ENCODE data around the gene LMAN2.
"Not testable (repeated sequence)": the region's sequence is repeated elsewhere in the genome, so short reads cannot be mapped to it uniquely, and the experiment has no call there.

The LMAN2 gene

DNA sequence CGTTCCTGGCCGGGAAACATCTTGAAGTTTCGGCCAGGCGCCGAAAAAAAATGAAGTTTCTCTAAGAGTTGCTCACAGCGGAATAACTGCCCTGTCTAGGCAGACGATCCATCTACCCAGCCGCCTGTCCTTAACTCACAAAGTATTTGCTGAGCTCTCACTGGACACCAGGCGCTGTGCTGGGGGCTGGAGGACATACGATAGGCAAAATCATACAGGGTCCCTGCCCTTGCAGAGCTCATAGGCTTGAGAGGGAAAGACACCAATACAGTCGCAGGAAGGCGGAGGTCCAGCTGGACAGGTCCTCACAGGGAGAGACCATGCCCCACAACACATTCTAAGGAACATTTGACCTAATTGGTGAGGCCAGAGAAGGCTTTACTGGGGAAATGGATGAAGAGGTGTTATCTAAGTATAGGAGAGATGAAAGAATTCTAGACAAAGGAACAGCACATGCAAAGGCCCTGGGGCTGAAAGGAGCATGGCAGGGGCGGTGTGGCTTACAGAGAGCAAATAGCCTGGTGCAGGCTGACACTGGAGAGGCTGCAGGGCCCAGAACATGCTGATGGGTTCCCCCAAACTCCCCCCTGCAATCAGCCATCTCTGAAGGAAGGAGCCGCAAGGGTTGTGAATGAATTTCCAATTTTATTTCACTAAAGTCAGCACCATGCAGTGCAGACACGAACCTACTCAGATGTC is 37.8 kb downstream of the LMAN2 start:
- Mint-ChIP-seq H3K9me3 (no peaks in the 10 kb centered on the region), H3K4me1 (peaks cover 63% of the 10 kb centered on the region), H3K27me3 (no peaks in the 10 kb centered on the region), H3K27ac (no peak overlapping the region), H3K4me3 (peak overlapping the region; percentile 59 to 83)
- no peak for DNase-seq
- no peak for ATAC-seq

DNA sequence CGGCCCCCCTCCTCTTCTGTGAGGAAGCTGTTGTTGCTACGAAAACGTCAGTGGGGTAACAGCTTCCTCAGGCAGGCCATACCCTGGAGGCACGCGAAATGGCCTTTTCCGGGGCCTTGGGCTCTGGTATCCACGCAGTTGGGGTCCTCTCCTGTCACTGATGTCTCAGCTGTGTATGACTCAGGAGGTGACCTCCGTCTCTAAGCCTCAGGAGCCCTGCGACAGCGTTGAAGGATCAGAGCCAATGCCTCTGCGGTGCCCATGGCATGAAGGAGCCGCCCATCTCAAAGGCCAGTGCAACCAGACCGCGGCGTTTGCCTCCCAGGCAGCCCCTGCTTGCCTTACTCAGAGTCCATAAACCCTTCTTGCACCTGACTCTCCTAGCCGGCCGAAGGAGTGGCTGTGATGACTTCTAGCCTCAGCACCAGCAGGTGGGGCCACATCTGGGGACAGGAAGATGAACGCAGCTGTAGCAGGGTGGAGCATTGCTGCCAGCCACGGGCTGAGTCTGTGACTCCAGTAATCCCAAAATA is 38.8 kb downstream of the LMAN2 start:
- H3K4me3 Mint-ChIP-seq, result peak overlapping the region; percentile 83 to 88
- DNase-seq (peak; percentile 56 to 64), ATAC-seq (peak; percentile 53)
- H3K27ac Mint-ChIP-seq, result peak overlapping the region; percentile 93 to 98
- no peaks in the 10 kb centered on the region for H3K9me3 Mint-ChIP-seq
- H3K4me1 Mint-ChIP-seq, result peaks cover 55% of the 10 kb centered on the region
- H3K27me3 Mint-ChIP-seq, result no peaks in the 10 kb centered on the region

DNA sequence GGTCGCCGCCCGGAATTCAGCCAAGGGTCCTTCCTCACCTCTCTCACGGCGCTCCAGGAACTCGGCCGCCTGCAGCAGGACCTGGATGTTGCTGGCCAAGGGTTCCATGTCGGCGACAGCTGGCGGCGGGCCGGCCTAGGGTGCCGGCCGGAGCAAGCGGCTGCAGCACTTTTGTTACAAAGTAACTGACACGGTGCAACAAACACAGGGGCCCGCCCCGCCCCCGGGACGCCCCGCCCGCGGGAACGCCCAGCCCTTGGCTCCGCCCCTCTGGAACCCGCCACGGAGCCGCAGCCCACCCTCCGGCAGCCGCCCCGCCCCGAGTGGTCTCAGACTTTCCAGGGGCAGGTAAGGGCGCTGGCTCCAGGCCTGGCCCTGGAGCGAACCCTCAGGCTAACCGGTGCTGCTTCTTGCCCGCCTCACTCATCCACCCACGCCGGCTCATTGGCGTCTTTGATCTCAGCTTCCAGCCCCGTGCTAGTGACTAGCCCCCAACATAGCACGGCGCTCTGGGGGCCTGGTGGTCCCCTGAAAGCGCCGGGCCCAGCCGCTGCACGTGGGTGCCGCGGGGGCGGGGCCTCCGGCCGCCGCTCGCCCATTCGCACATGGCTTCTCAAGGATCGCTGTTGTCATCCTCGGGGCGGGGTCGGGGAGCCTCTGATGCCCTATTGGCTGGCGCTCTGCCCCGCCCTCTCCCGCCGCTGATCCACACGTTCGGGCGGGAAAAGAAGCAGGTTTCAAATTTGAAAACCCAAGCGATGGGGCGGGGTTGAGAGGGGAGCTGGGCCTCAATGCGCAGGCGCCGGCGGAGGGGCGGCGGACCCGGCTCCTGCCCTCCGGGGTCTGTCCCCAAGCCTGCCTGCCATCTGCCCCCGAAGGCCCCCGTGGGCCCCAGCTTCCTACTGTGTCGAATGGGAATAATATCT is 39.5 kb downstream of the LMAN2 start, which contains the start of gene MXD3:
MXD3 (minus strand) TSS at position 176 of the 926 bp plus-strand sequence; CDS start at position 108, 68 bp downstream.
- Mint-ChIP-seq H3K27me3 (no peaks in the 10 kb centered on the region), H3K27ac (peak within 1 kb of the TSS; percentile 95 to 98), H3K4me3 (peak within 1 kb of the TSS; percentile 83 to 88), H3K9me3 (no peaks in the 10 kb centered on the region), H3K4me1 (peaks cover 57% of the 10 kb centered on the region)
- DNase-seq, result peak; percentile 98
- ATAC-seq, result peak; percentile 89

- peak overlapping the region; percentile 83 to 88 for H3K4me3 Mint-ChIP-seq
- no peaks in the 10 kb centered on the region for H3K9me3 Mint-ChIP-seq
- no peaks in the 10 kb centered on the region for H3K27me3 Mint-ChIP-seq
- peaks cover 63% of the 10 kb centered on the region for H3K4me1 Mint-ChIP-seq
- H3K27ac Mint-ChIP-seq, result peak overlapping the region; percentile 78 to 98
- DNase-seq, result no peak
- ATAC-seq, result no peak
Observed at GRCh38 chr5:177311392-177311722, 40.1 kb downstream of the LMAN2 start.

GRCh38 chr5:177310757-177311391 is 40.6 kb downstream of the LMAN2 start:
- H3K27me3 Mint-ChIP-seq, result no peaks in the 10 kb centered on the region
- DNase-seq (no peak), ATAC-seq (no peak)
- H3K4me1 Mint-ChIP-seq, result peaks cover 68% of the 10 kb centered on the region
- peak overlapping the region; percentile 73 to 95 for H3K27ac Mint-ChIP-seq
- H3K4me3 Mint-ChIP-seq, result peak overlapping the region; percentile 83 to 88
- no peaks in the 10 kb centered on the region for H3K9me3 Mint-ChIP-seq

- Mint-ChIP-seq H3K27me3 (no peaks in the 10 kb centered on the region), H3K9me3 (no peaks in the 10 kb centered on the region), H3K4me3 (peak overlapping the region; percentile 83 to 88), H3K4me1 (peaks cover 73% of the 10 kb centered on the region), H3K27ac (no peak overlapping the region)
- DNase-seq, result no peak
- ATAC-seq, result no peak
Observed at GRCh38 chr5:177310332-177310731, 41.1 kb downstream of the LMAN2 start.

- DNase-seq (peak; percentile 75 to 79), ATAC-seq (no peak)
- Mint-ChIP-seq H3K27ac (peak overlapping the region in 1 of 2 donors; percentile 27), H3K27me3 (no peaks in the 10 kb centered on the region), H3K4me3 (peak overlapping the region; percentile 63 to 83), H3K9me3 (no peaks in the 10 kb centered on the region), H3K4me1 (peaks cover 76% of the 10 kb centered on the region)
Observed at GRCh38 chr5:177309351-177310191, 41.9 kb downstream of the LMAN2 start.

DNA sequence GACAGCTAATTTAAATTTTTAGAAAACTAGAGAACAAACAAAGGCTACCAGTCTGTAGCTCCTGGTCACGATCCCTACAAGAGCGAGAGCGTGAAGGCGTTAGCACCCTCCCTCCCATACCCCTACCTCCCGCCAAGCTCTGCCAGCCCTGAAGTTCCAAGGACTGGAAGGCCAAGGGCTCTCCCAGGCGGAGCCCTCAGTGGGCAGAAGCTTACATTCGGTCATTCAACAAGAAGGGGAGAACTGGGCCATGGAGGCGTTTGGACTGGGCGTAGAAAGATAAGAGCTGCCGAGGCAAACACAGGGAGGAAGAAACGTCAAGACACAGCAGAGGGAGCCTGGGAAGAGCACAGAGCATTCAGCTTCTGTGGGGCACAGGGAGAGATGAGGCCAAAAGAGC is 42.7 kb downstream of the LMAN2 start:
- Mint-ChIP-seq H3K27me3 (no peaks in the 10 kb centered on the region), H3K9me3 (no peaks in the 10 kb centered on the region), H3K4me1 (peaks cover 78% of the 10 kb centered on the region), H3K4me3 (no peak overlapping the region), H3K27ac (no peak overlapping the region)
- ATAC-seq, result no peak
- DNase-seq, result no peak

- Mint-ChIP-seq H3K9me3 (no peaks in the 10 kb centered on the region), H3K4me1 (peaks cover 68% of the 10 kb centered on the region), H3K27ac (no peak overlapping the region), H3K27me3 (no peaks in the 10 kb centered on the region), H3K4me3 (no peak overlapping the region)
- ATAC-seq (no peak), DNase-seq (no peak)
Observed at GRCh38 chr5:177307544-177308363, 43.7 kb downstream of the LMAN2 start.

DNA sequence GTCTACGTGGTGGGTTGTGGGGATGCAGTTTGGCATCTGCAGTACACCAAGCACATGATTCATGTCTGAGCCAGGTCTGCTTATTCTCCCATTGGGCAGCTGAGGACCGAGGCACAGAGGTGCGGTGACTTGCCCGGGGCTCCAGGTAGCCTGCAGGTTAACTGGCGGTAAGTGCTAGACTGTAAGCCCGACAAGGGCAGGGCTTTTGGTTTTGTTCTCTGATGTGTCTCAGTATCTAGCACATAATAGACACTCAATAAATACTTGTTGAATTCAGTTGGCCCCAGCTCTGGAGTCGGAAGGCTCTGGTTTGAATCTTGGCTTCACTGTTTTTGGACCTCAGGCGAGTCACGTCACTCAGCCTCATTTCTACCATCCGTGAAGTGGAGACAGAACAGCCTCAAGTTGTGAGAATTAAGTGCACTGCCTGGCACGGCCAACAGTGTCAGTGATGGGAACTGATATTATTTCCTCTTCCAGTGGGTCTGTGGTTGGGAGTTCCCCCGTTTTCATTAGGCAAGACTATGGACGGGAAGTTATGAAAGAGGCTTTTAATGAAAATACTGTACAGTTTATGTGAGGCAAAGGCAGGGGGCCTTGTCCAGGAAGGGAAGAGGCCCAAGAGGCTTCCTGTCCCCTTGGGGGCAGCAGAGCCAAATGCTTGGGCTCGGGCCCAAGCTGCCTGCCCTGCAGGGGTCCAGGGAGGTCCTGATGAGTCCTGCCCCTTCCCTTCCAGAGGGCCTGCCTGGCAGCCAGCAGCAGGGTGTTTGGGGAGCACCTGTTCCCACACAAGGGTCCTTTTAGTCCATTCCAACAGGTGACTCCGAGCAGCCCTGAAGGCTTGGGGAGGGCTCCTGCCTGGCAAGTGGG is 44.6 kb downstream of the LMAN2 start:
- peak overlapping the region in 1 of 2 donors; percentile 12 for H3K27ac Mint-ChIP-seq
- DNase-seq, result no peak
- H3K27me3 Mint-ChIP-seq, result no peaks in the 10 kb centered on the region
- ATAC-seq, result no peak
- peak overlapping the region in 1 of 2 donors; percentile 17 for H3K4me3 Mint-ChIP-seq
- H3K4me1 Mint-ChIP-seq, result peaks cover 73% of the 10 kb centered on the region
- no peaks in the 10 kb centered on the region for H3K9me3 Mint-ChIP-seq

DNA sequence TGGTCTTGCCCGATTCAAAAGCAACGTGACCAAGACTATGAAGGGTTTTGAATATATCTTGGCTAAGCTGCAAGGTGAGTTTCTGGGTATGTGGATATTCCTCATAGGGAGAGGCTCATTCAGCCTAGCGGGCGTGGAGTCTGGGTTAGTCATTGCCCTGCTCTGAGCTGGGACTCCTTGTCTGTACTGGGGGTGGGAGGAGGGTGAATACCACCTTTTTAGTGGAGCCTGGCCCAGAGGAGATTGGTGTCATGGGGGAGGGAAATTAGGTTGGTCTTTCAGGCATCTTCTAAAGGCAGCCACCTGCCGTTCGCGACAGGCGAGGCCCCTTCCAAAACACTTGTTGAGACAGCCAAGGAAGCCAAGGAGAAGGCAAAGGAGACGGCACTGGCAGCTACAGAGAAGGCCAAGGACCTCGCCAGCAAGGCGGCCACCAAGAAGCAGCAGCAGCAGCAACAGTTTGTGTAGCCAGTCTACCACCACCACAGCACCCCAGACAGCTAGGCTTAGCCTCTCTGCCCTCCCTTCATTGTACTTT is 45.3 kb downstream of the LMAN2 start:
- Mint-ChIP-seq H3K4me3 (peak overlapping the region in 1 of 2 donors; percentile 38), H3K27ac (peak overlapping the region in 1 of 2 donors; percentile 27), H3K4me1 (peaks cover 74% of the 10 kb centered on the region)
- H3K9me3 Mint-ChIP-seq, H3K27me3 Mint-ChIP-seq, DNase-seq, ATAC-seq: not testable (repeated sequence)

- Mint-ChIP-seq H3K27ac (peak overlapping the region; percentile 80 to 92), H3K27me3 (no peaks in the 10 kb centered on the region), H3K4me1 (peaks cover 75% of the 10 kb centered on the region), H3K9me3 (no peaks in the 10 kb centered on the region), H3K4me3 (peak overlapping the region; percentile 88 to 90)
- DNase-seq (peak in 1 of 2 donors; percentile 36), ATAC-seq (no peak)
Observed at GRCh38 chr5:177304392-177305119, 46.9 kb downstream of the LMAN2 start.

Data from stimulated activated naive CD8-positive, alpha-beta T cell treated with anti-CD3 and anti-CD28 coated beads, Interleukin-15, amount 100 ng/mL, for 72 hours (primary cell).